Natural killer cell (primary cell): ENCODE measurements around the gene CBARP. TPM values are rescaled to one million over a fixed set of nuclear protein-coding genes. Genes with fewer than 3 reads are reported as not detected.

Experiments used
- ATAC-seq, 3 donors: fragments of 150-1000 bp in 2 of 3; fragments of 200-7000 bp in 1 of 3; cut with Tn5 transposase; 1 replicate in 1 of 3; 2 replicates in 2 of 3; pipeline ENCODE4 v1.10.0; 2021; ENCODE audit warnings: mild to moderate bottlenecking in 2 of 3, moderate library complexity in 2 of 3
- DNase-seq, 2 donors: peaks; one replicate each; pipeline versions ENCODE4 v3.0.0 to v3.0.0-alpha.2; 2013 to 2021; ENCODE audit warnings: mixed read lengths in 1 of 2
- H3K27ac ChIP-seq: one replicate; pipeline ENCODE4 v1.5.1; 2013; ENCODE audit warnings: mild to moderate bottlenecking, low read length
- H3K27me3 ChIP-seq: one replicate; pipeline ENCODE4 v1.6.1; 2013; ENCODE audit warnings: low read length; ENCODE audit not compliant: control insufficient read depth, insufficient read depth
- H3K36me3 ChIP-seq: one replicate; pipeline ENCODE4 v1.6.1; 2013; ENCODE audit warnings: low read length; ENCODE audit not compliant: control insufficient read depth, insufficient read depth
- H3K4me1 ChIP-seq: one replicate; pipeline ENCODE4 v1.6.1; 2013; ENCODE audit warnings: low read length; ENCODE audit not compliant: control insufficient read depth, insufficient read depth
- H3K4me3 ChIP-seq: one replicate; pipeline ENCODE4 v1.5.1; 2013; ENCODE audit warnings: low read length
- H3K9me3 ChIP-seq: one replicate; pipeline ENCODE4 v1.6.1; 2013; ENCODE audit warnings: low read length; ENCODE audit not compliant: control insufficient read depth, insufficient read depth
- H3K27ac Mint-ChIP-seq, 2 donors: one replicate each; pipeline ENCODE4 v1.8.0; 2022; ENCODE audit warnings: mild to moderate bottlenecking in 2 of 2, mixed read lengths in 2 of 2, moderate library complexity in 1 of 2
- H3K27me3 Mint-ChIP-seq, 2 donors: one replicate each; pipeline ENCODE4 v1.8.0; 2022; ENCODE audit warnings: low read depth in 2 of 2, mixed read lengths in 2 of 2
- H3K36me3 Mint-ChIP-seq: one replicate; pipeline ENCODE4 v1.8.0; 2022; ENCODE audit warnings: mixed read lengths
- H3K4me1 Mint-ChIP-seq, 2 donors: one replicate each; pipeline ENCODE4 v1.8.0; 2022; ENCODE audit warnings: mixed read lengths in 2 of 2
- H3K4me3 Mint-ChIP-seq: one replicate; pipeline ENCODE4 v1.8.0; 2022; ENCODE audit warnings: mild to moderate bottlenecking, moderate library complexity, mixed read lengths
- H3K9me3 Mint-ChIP-seq, 2 donors: one replicate each; pipeline ENCODE4 v1.8.0; 2022; ENCODE audit warnings: mixed read lengths in 2 of 2
- WGBS: methylation state at CpG from one replicate; pipeline ENCODE4 v1.1.7; 2013; ENCODE audit warnings: missing lambda C conversion rate; ENCODE audit not compliant: insufficient coverage; 5-methylcytosine and 5-hydroxymethylcytosine counted together
- intact Hi-C: fragments of 100-400 bp; cut with micrococcal nuclease; formaldehyde crosslinking; loops from one replicate; pipeline ENCODE4 v1.14.2; 2022
- total RNA-seq, 4 donors: library from RNA; stranded (reverse); fragments of 120-200 nt in 1 of 4; gene quantifications; one replicate each; pipeline versions ENCODE4 v1.2.3 to v1.2.4, GENCODE V29; 2013 to 2022
- TF ChIP-seq, protein P1 (sequence below): fragments of 200-600 bp; IDR thresholded peaks from one replicate; pipeline ENCODE4 v1.8.0; 2022; ENCODE audit warnings: antibody characterized with exemption

CBARP gene
- total RNA-seq, 3 donors from 2014 or later (not counting 1 experiment from before 2014, with no cell fraction given): 0.14 to 0.41 TPM; not detected in 1

- 96% methylated on average over 33 of the region's 33 CpGs for WGBS
- Histone ChIP-seq H3K4me1 (no peaks in the 10 kb centered on the region), H3K27me3 (no peaks in the 10 kb centered on the region), H3K9me3 (no peaks in the 10 kb centered on the region), H3K4me3 (no peak overlapping the region), H3K36me3 (peaks cover 32% of the 10 kb centered on the region), H3K27ac (no peak overlapping the region)
- Mint-ChIP-seq H3K36me3 (no peaks in the 10 kb centered on the region), H3K27me3 (no peaks in the 10 kb centered on the region), H3K27ac (no peak overlapping the region), H3K4me3 (no peak overlapping the region), H3K4me1 (no peaks in the 10 kb centered on the region), H3K9me3 (no peaks in the 10 kb centered on the region)
- intact Hi-C loops: no loop called here
- TF ChIP-seq, protein P1, sequence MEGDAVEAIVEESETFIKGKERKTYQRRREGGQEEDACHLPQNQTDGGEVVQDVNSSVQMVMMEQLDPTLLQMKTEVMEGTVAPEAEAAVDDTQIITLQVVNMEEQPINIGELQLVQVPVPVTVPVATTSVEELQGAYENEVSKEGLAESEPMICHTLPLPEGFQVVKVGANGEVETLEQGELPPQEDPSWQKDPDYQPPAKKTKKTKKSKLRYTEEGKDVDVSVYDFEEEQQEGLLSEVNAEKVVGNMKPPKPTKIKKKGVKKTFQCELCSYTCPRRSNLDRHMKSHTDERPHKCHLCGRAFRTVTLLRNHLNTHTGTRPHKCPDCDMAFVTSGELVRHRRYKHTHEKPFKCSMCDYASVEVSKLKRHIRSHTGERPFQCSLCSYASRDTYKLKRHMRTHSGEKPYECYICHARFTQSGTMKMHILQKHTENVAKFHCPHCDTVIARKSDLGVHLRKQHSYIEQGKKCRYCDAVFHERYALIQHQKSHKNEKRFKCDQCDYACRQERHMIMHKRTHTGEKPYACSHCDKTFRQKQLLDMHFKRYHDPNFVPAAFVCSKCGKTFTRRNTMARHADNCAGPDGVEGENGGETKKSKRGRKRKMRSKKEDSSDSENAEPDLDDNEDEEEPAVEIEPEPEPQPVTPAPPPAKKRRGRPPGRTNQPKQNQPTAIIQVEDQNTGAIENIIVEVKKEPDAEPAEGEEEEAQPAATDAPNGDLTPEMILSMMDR: no peak
- no peak for ATAC-seq
- no peak for DNase-seq
These were observed 17.3 kb downstream of the CBARP start for GRCh38 chr19:1220477-1220930.

- TF ChIP-seq, protein P1: no peak
- no peaks in the 10 kb centered on the region for H3K36me3 Mint-ChIP-seq
- Histone ChIP-seq H3K4me1 (no peaks in the 10 kb centered on the region), H3K27ac (no peak overlapping the region), H3K9me3 (no peaks in the 10 kb centered on the region), H3K36me3 (peaks cover 32% of the 10 kb centered on the region), H3K27me3 (no peaks in the 10 kb centered on the region), H3K4me3 (no peak overlapping the region)
- intact Hi-C loops: no loop called here
- ATAC-seq (no peak), DNase-seq (no peak)
- H3K27ac Mint-ChIP-seq: no peak overlapping the region
- no peaks in the 10 kb centered on the region for H3K4me1 Mint-ChIP-seq
- WGBS: 97% methylated on average over 19 of the region's 19 CpGs
- no peaks in the 10 kb centered on the region for H3K9me3 Mint-ChIP-seq
- no peak overlapping the region for H3K4me3 Mint-ChIP-seq
- no peaks in the 10 kb centered on the region for H3K27me3 Mint-ChIP-seq
These were observed 17.9 kb downstream of the CBARP start for GRCh38 chr19:1219786-1220476.

DNA sequence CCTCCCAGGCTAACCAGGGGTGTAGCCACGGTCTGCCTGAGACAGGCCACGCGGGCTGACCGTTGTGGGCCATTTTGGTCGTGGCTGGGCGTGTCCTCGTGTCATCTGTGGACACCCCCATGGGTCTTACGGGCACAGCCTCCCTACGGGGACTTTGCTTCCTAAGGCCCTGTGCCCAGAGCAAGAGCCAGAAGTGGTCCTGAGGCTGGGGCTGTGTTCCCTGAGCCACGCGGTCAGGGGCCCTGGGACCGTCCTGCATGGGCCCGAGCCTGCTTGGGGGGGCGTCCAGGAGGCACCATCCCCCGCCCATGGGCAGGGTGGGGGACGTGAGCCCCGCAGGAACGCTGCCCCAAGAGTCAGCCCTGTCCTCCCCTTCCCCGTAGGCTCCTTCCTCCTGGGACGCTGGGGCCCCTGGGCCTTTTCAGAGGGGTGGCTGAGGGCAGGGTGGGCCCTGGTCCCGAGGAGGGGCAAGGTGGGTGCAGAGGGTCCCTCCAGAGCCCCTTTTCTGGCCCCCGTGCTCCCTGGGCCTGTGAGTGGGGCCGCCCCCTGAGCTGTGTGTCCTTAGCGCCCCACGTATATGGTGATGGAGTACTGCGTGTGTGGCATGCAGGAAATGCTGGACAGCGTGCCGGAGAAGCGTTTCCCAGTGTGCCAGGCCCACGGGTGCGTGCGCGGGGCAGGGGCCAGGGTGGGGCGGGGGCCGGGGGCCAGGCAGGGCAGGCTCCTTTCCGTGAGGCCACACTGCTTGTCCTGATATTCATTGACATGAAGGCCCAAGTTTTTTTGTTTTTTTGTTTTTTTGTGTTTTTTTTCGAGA lies 18.8 kb downstream of the CBARP start:
- no peak for ATAC-seq
- TF ChIP-seq, protein P1: no peak
- Mint-ChIP-seq H3K27ac (no peak overlapping the region), H3K4me3 (no peak overlapping the region), H3K27me3 (no peaks in the 10 kb centered on the region), H3K36me3 (no peaks in the 10 kb centered on the region), H3K4me1 (peaks cover 5% of the 10 kb centered on the region in 2 donors), H3K9me3 (no peaks in the 10 kb centered on the region)
- intact Hi-C loops: no loop called here
- Histone ChIP-seq H3K9me3 (no peaks in the 10 kb centered on the region), H3K4me1 (peaks cover 8% of the 10 kb centered on the region), H3K27ac (no peak overlapping the region), H3K4me3 (no peak overlapping the region), H3K27me3 (no peaks in the 10 kb centered on the region), H3K36me3 (peaks cover 28% of the 10 kb centered on the region)
- WGBS: 94% methylated on average over 37 of the region's 37 CpGs
- DNase-seq: no peak
